Measurements from ENCODE around the gene ARID5B. TPM values are rescaled to one million over a fixed set of nuclear protein-coding genes. Genes with fewer than 3 reads are reported as not detected.

ARID5B gene
- polyA plus RNA-seq, 1 donor, result 55.4 TPM

GRCh38 chr10:61883371-61884025 is 18.0 kb upstream of the ARID5B start:
- DNase-seq, result no peak

GRCh38 chr10:61887772-61888171 is 13.7 kb upstream of the ARID5B start:
- no peak for DNase-seq

GRCh38 chr10:61888744-61889143 is 12.8 kb upstream of the ARID5B start:
- no peak for DNase-seq

- DNase-seq, result no peak
Measured at GRCh38 chr10:61890430-61890829, 11.1 kb upstream of the ARID5B start.

GRCh38 chr10:61890881-61891409 is 10.6 kb upstream of the ARID5B start:
- no peak for DNase-seq

- DNase-seq, result no peak
Measured at GRCh38 chr10:61891906-61892585, 9.5 kb upstream of the ARID5B start.

GRCh38 chr10:61892961-61893360 is 8.5 kb upstream of the ARID5B start:
- no peak for DNase-seq

GRCh38 chr10:61894133-61894532 is 7.4 kb upstream of the ARID5B start:
- no peak for DNase-seq

- DNase-seq, result no peak
Measured at GRCh38 chr10:61895898-61896600, 5.5 kb upstream of the ARID5B start.

GRCh38 chr10:61896854-61897661 is 4.4 kb upstream of the ARID5B start:
- no peak for DNase-seq

- DNase-seq, result peak; percentile 59
Measured at GRCh38 chr10:61897671-61898434, 3.6 kb upstream of the ARID5B start.

GRCh38 chr10:61898435-61898778 is 3.1 kb upstream of the ARID5B start:
- DNase-seq, result no peak

- DNase-seq, result no peak
Measured at GRCh38 chr10:61899069-61899531, 2.4 kb upstream of the ARID5B start.

- DNase-seq, result no peak
Measured at GRCh38 chr10:61899663-61899996, 1.9 kb upstream of the ARID5B start.

GRCh38 chr10:61899997-61900828 is 1.3 kb upstream of the ARID5B start:
- no peak for DNase-seq

- peak; percentile 59 for DNase-seq
Measured at GRCh38 chr10:61901829-61902444, 438 bp downstream of the ARID5B start.

GRCh38 chr10:61902445-61903220 is 1.1 kb downstream of the ARID5B start:
- DNase-seq, result peak; percentile 73

GRCh38 chr10:61903221-61903927 is 1.9 kb downstream of the ARID5B start:
- DNase-seq, result peak; percentile 68

- DNase-seq, result peak; percentile 63
Measured at GRCh38 chr10:61903928-61904344, 2.4 kb downstream of the ARID5B start.
